GM10266 (cell line): ENCODE results near the gene BCL11B.

Experiments used
- DNase-seq: peaks from one replicate; pipeline ENCODE4 v3.0.0; 2012; ENCODE audit errors: extremely low spot score
- TF ChIP-seq, protein P1 (sequence below): IDR thresholded peaks from 2 replicates; pipeline ENCODE4 v1.5.1; 2012; ENCODE audit warnings: mild to moderate bottlenecking, low read depth; ENCODE audit not compliant: control insufficient read depth, insufficient read depth; ENCODE audit errors: missing control alignments

The BCL11B gene

GRCh38 chr14:99251721-99252120 is 20.3 kb downstream of the BCL11B start:
- no peak for DNase-seq
- TF ChIP-seq, protein P1, sequence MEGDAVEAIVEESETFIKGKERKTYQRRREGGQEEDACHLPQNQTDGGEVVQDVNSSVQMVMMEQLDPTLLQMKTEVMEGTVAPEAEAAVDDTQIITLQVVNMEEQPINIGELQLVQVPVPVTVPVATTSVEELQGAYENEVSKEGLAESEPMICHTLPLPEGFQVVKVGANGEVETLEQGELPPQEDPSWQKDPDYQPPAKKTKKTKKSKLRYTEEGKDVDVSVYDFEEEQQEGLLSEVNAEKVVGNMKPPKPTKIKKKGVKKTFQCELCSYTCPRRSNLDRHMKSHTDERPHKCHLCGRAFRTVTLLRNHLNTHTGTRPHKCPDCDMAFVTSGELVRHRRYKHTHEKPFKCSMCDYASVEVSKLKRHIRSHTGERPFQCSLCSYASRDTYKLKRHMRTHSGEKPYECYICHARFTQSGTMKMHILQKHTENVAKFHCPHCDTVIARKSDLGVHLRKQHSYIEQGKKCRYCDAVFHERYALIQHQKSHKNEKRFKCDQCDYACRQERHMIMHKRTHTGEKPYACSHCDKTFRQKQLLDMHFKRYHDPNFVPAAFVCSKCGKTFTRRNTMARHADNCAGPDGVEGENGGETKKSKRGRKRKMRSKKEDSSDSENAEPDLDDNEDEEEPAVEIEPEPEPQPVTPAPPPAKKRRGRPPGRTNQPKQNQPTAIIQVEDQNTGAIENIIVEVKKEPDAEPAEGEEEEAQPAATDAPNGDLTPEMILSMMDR = no peak

DNA sequence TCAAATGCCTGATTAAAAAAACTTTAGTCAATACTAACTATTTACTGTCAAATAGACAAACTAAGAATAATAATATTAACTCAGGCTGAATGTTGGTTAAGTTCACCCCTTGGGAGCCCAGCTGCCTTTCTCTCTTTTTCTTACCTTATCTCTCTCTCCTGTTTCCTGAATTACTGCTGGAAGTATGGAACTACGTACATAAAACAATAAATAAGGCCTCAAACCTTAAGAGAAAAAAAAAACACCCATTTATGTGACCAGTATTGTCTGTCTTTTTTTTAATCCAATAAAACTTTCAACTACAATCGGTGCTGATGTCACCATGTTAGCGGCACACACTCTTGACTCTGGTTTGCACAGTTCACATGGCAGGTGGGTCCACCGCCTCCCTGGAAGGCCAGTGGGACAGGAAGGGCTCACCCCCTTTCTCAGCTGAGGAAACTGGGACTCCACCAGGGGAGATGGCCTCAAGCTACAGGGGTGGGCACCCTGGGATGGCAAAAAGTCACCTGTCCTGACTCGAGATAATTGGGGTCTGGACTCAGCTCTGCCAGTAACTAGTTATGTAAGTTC is 21.3 kb downstream of the BCL11B start:
- TF ChIP-seq, protein P1 = no peak
- no peak for DNase-seq

DNA sequence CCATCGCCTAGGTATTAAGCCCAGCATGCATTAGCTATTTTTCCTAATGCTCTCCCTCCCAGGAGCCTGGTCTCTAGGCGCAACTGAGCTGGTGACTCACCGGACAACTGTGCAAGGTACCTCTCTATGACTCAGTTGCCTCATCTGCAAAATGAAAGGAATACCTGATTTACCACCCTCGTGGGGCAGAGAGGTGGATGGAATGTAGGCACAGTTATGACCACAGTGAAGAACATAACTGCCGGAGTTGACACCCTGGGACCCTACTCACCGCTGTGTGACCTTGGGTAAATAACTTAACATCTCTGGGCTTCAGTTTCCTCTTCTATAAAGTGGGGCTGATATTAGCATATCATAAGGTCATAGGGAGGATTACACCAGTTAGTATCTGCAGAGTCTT is 22.6 kb downstream of the BCL11B start:
- DNase-seq = no peak
- TF ChIP-seq, protein P1 = no peak

DNA sequence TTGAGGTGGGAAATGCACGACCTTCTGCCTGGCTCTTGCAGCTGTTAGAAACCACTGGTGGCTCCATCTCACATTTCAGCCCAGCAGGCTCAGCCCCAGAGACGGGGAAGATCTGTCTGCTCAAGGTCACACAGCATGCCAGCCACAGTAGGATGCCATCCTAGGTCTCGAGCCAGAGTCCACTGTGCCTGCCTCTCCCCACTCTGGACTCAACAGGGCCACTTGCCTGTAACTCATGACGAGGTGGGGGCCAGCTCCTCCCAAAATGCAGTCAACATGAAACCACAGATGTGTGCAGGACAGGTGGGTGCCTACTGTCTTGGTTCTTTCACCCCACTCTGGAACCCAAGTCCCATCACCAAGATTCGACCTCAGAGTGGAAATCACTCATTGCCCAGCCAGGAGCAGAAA is 23.2 kb downstream of the BCL11B start:
- TF ChIP-seq, protein P1 = no peak
- no peak for DNase-seq

DNA sequence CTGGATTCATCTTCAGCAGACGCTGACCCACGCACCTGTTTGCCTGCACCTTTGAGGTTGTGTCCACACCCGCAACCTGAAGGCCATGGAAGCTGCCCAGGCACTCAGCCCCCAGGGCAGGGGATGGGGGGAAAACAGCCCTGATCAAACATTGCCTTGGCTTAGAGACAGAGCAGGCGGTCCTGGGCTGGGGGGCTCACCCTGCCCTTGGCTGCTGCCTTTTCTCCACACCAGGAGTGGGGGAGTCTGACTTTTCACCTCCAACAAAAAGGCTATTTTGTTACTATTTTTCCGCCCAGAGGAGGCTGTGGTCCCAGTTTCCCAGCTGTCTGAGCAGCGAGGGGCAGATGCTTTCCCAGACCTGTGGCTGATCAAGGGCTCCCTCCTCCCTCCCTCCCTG is 24.2 kb downstream of the BCL11B start:
- DNase-seq = no peak
- TF ChIP-seq, protein P1 = no peak

GRCh38 chr14:99247101-99247729 is 24.8 kb downstream of the BCL11B start:
- no peak for DNase-seq
- TF ChIP-seq, protein P1 = no peak

DNA sequence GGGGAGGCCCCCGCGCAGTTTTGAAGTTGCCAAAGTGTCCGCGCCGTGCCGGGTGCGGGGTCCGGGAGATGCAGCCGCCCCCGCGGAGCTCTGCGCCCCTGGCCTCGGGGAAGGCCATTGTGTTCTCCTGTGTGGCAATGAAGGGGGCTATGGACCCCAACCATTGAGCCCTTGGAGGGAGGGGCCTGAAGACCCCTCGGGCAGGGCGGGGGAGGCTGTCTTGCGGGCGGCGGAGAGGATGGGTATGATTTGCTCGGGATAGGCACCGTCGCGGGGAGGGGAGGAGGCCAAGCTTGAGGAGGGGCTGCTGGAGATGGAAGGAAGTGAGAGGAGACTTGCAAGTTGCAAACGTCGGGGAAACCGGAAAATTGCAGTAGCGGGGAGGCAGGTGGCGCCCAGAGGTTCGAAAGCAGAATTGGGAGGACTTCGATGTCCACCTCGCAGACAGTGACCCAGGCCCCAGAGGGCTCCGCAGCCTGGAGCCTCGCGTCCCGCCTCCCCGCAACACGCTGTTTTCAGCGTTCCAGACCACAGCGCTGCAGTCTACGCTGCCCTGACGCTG is 25.4 kb downstream of the BCL11B start:
- TF ChIP-seq, protein P1 = no peak
- DNase-seq = no peak
